ENCODE measurements around the gene GRIP2.

GRCh38 chr3:14452740-14453710 lies 87.1 kb downstream of the GRIP2 start:
- TF ChIP-seq, protein P1, sequence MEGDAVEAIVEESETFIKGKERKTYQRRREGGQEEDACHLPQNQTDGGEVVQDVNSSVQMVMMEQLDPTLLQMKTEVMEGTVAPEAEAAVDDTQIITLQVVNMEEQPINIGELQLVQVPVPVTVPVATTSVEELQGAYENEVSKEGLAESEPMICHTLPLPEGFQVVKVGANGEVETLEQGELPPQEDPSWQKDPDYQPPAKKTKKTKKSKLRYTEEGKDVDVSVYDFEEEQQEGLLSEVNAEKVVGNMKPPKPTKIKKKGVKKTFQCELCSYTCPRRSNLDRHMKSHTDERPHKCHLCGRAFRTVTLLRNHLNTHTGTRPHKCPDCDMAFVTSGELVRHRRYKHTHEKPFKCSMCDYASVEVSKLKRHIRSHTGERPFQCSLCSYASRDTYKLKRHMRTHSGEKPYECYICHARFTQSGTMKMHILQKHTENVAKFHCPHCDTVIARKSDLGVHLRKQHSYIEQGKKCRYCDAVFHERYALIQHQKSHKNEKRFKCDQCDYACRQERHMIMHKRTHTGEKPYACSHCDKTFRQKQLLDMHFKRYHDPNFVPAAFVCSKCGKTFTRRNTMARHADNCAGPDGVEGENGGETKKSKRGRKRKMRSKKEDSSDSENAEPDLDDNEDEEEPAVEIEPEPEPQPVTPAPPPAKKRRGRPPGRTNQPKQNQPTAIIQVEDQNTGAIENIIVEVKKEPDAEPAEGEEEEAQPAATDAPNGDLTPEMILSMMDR (IDR thresholded peaks at IDR 0.05; ENCODE audit: poor library complexity) = no peak
- no peak for TF ChIP-seq EZH2 (IDR thresholded peaks at IDR 0.05; ENCODE audit: borderline replicate concordance)

Data from hepatocyte (in vitro differentiated cells).